Activated T-helper 2 cell treated with anti-CD3 and anti-CD28 coated beads, Interferon-gamma antibody, Interleukin-2, Interleukin-4, amounts not matched to agents 10 μg/mL and 5 μg/mL and 100 μg/mL, durations not matched to agents 14 hours and 24 hours and 36 hours (primary cell): Measurements from ENCODE around the gene DGKB. TPM values are rescaled to one million over a fixed set of nuclear protein-coding genes. Genes with fewer than 3 reads are reported as not detected.

Source experiments
- DNase-seq: peaks from one replicate; pipeline ENCODE4 v3.0.0; 2021; ENCODE audit warnings: low spot score
- H3K27ac Mint-ChIP-seq: one replicate; pipeline ENCODE4 v1.8.0; 2021; ENCODE audit warnings: mixed read lengths
- H3K27me3 Mint-ChIP-seq: one replicate; pipeline ENCODE4 v1.8.0; 2021; ENCODE audit warnings: low read depth, mixed read lengths
- H3K36me3 Mint-ChIP-seq: one replicate; pipeline ENCODE4 v1.8.0; 2021; ENCODE audit warnings: low read depth, mixed read lengths
- H3K4me1 Mint-ChIP-seq: one replicate; pipeline ENCODE4 v1.8.0; 2021; ENCODE audit warnings: low read depth, mixed read lengths
- H3K4me3 Mint-ChIP-seq: one replicate; pipeline ENCODE4 v1.8.0; 2021; ENCODE audit warnings: low read depth, mild to moderate bottlenecking, moderate library complexity, mixed read lengths
- H3K9me3 Mint-ChIP-seq: one replicate; pipeline ENCODE4 v1.8.0; 2021; ENCODE audit warnings: mixed read lengths
- intact Hi-C: fragments of 100-400 bp; cut with micrococcal nuclease; formaldehyde crosslinking; loops from one replicate; pipeline ENCODE4 v1.15.1; 2023
- total RNA-seq: library from RNA; stranded (reverse); gene quantifications from 2 replicates; pipeline ENCODE4 v1.2.3, GENCODE V29; 2022

Gene DGKB
- total RNA-seq, 1 donor from 2014 or later = not detected

GRCh38 chr7:14389595-14389994, 513.0 kb downstream of the DGKB start:
- no peak for DNase-seq
- Mint-ChIP-seq H3K36me3 (no peaks in the 10 kb centered on the region), H3K4me1 (no peaks in the 10 kb centered on the region), H3K27me3 (no peaks in the 10 kb centered on the region), H3K4me3 (no peak overlapping the region), H3K9me3 (peaks cover 8% of the 10 kb centered on the region), H3K27ac (no peak overlapping the region)
- intact Hi-C loops = no loop called here

GRCh38 chr7:14389181-14389591, 513.4 kb downstream of the DGKB start:
- H3K9me3 Mint-ChIP-seq = peaks cover 8% of the 10 kb centered on the region
- no peak overlapping the region for H3K27ac Mint-ChIP-seq
- H3K27me3 Mint-ChIP-seq = no peaks in the 10 kb centered on the region
- intact Hi-C loops = no loop called here
- no peak overlapping the region for H3K4me3 Mint-ChIP-seq
- H3K4me1 Mint-ChIP-seq = no peaks in the 10 kb centered on the region
- H3K36me3 Mint-ChIP-seq = no peaks in the 10 kb centered on the region
- DNase-seq = no peak

- Mint-ChIP-seq H3K9me3 (peaks cover 12% of the 10 kb centered on the region), H3K36me3 (no peaks in the 10 kb centered on the region), H3K27ac (no peak overlapping the region), H3K4me3 (no peak overlapping the region), H3K27me3 (no peaks in the 10 kb centered on the region), H3K4me1 (no peaks in the 10 kb centered on the region)
- DNase-seq = no peak
- intact Hi-C loops = no loop called here
These were observed 517.5 kb downstream of the DGKB start for GRCh38 chr7:14385074-14385473.

- H3K27me3 Mint-ChIP-seq = no peaks in the 10 kb centered on the region
- H3K27ac Mint-ChIP-seq = no peak overlapping the region
- H3K9me3 Mint-ChIP-seq = peaks cover 12% of the 10 kb centered on the region
- no peak overlapping the region for H3K4me3 Mint-ChIP-seq
- intact Hi-C loops = no loop called here
- no peak for DNase-seq
- H3K36me3 Mint-ChIP-seq = no peaks in the 10 kb centered on the region
- no peaks in the 10 kb centered on the region for H3K4me1 Mint-ChIP-seq
These were observed 520.6 kb downstream of the DGKB start for GRCh38 chr7:14381936-14382335.

GRCh38 chr7:14381306-14381705, 521.2 kb downstream of the DGKB start:
- Mint-ChIP-seq H3K27ac (no peak overlapping the region), H3K36me3 (no peaks in the 10 kb centered on the region), H3K27me3 (no peaks in the 10 kb centered on the region), H3K4me1 (no peaks in the 10 kb centered on the region), H3K4me3 (no peak overlapping the region), H3K9me3 (peaks cover 10% of the 10 kb centered on the region)
- intact Hi-C loops = no loop called here
- DNase-seq = no peak

GRCh38 chr7:14380881-14381280, 521.7 kb downstream of the DGKB start:
- Mint-ChIP-seq H3K36me3 (no peaks in the 10 kb centered on the region), H3K4me3 (no peak overlapping the region), H3K27ac (no peak overlapping the region), H3K4me1 (no peaks in the 10 kb centered on the region), H3K27me3 (no peaks in the 10 kb centered on the region), H3K9me3 (peaks cover 8% of the 10 kb centered on the region)
- intact Hi-C loops = no loop called here
- no peak for DNase-seq

- no peaks in the 10 kb centered on the region for H3K36me3 Mint-ChIP-seq
- H3K4me1 Mint-ChIP-seq = no peaks in the 10 kb centered on the region
- no peaks in the 10 kb centered on the region for H3K27me3 Mint-ChIP-seq
- peaks cover 16% of the 10 kb centered on the region for H3K9me3 Mint-ChIP-seq
- no peak for DNase-seq
- no peak overlapping the region for H3K27ac Mint-ChIP-seq
- H3K4me3 Mint-ChIP-seq = no peak overlapping the region
- intact Hi-C loops = no loop called here
These were observed 524.8 kb downstream of the DGKB start for GRCh38 chr7:14377646-14378266.

- no peak overlapping the region for H3K27ac Mint-ChIP-seq
- H3K4me1 Mint-ChIP-seq = no peaks in the 10 kb centered on the region
- H3K36me3 Mint-ChIP-seq = no peaks in the 10 kb centered on the region
- peaks cover 16% of the 10 kb centered on the region for H3K9me3 Mint-ChIP-seq
- intact Hi-C loops = no loop called here
- H3K4me3 Mint-ChIP-seq = no peak overlapping the region
- H3K27me3 Mint-ChIP-seq = no peaks in the 10 kb centered on the region
- no peak for DNase-seq
These were observed 525.8 kb downstream of the DGKB start for GRCh38 chr7:14376711-14377110.

GRCh38 chr7:14375998-14376397, 526.6 kb downstream of the DGKB start:
- no peak for DNase-seq
- Mint-ChIP-seq H3K4me3 (no peak overlapping the region), H3K4me1 (no peaks in the 10 kb centered on the region), H3K27me3 (no peaks in the 10 kb centered on the region), H3K27ac (no peak overlapping the region), H3K36me3 (no peaks in the 10 kb centered on the region), H3K9me3 (peaks cover 20% of the 10 kb centered on the region)
- intact Hi-C loops = no loop called here

GRCh38 chr7:14374336-14374735, 528.2 kb downstream of the DGKB start:
- no peak overlapping the region for H3K27ac Mint-ChIP-seq
- no peak overlapping the region for H3K4me3 Mint-ChIP-seq
- H3K9me3 Mint-ChIP-seq = peaks cover 23% of the 10 kb centered on the region
- intact Hi-C loops = no loop called here
- no peaks in the 10 kb centered on the region for H3K4me1 Mint-ChIP-seq
- H3K27me3 Mint-ChIP-seq = no peaks in the 10 kb centered on the region
- H3K36me3 Mint-ChIP-seq = no peaks in the 10 kb centered on the region
- no peak for DNase-seq

- Mint-ChIP-seq H3K4me3 (no peak overlapping the region), H3K9me3 (peaks cover 16% of the 10 kb centered on the region), H3K4me1 (no peaks in the 10 kb centered on the region), H3K27ac (no peak overlapping the region), H3K36me3 (no peaks in the 10 kb centered on the region), H3K27me3 (no peaks in the 10 kb centered on the region)
- intact Hi-C loops = no loop called here
- DNase-seq = no peak
These were observed 534.3 kb downstream of the DGKB start for GRCh38 chr7:14368285-14368684.

- Mint-ChIP-seq H3K4me3 (no peak overlapping the region), H3K9me3 (no peaks in the 10 kb centered on the region), H3K4me1 (no peaks in the 10 kb centered on the region), H3K27ac (no peak overlapping the region), H3K27me3 (no peaks in the 10 kb centered on the region), H3K36me3 (no peaks in the 10 kb centered on the region)
- intact Hi-C loops = no loop called here
- DNase-seq = no peak
These were observed 551.4 kb downstream of the DGKB start for GRCh38 chr7:14351167-14351566.

- Mint-ChIP-seq H3K27ac (no peak overlapping the region), H3K27me3 (no peaks in the 10 kb centered on the region), H3K4me1 (no peaks in the 10 kb centered on the region), H3K4me3 (no peak overlapping the region), H3K9me3 (peaks cover 4% of the 10 kb centered on the region), H3K36me3 (no peaks in the 10 kb centered on the region)
- no peak for DNase-seq
- intact Hi-C loops = no loop called here
These were observed 561.3 kb downstream of the DGKB start for GRCh38 chr7:14341200-14341775.
